BJ (cell line): ENCODE results near the gene SLITRK2. TPM values are rescaled to one million over a fixed set of nuclear protein-coding genes. Genes with fewer than 3 reads are reported as not detected.

Experiments used
- CTCF ChIA-PET: fragments of 350-600 bp; formaldehyde crosslinking; extraction: SDS; loops from one replicate; lab custom pipeline; 2021; ENCODE audit warnings: antibody characterized with exemption, inconsistent platforms; lab: Yijun Ruan, JAX
- POLR2A ChIA-PET: fragments of 300-600 bp; sonication (Branson Sonifier 250); formaldehyde crosslinking; extraction: SDS; loops from one replicate; lab custom pipeline; 2021; ENCODE audit warnings: antibody characterized with exemption; lab: Charles Lee
- DNase-seq: peaks from one replicate; pipeline ENCODE4 v3.0.0-alpha.2; 2011; ENCODE audit warnings: low read depth
- H3K27me3 ChIP-seq: 2 replicates; pipeline ENCODE4 v1.6.0; 2011; ENCODE audit warnings: low read length; ENCODE audit not compliant: control insufficient read depth, insufficient read depth
- H3K36me3 ChIP-seq: 2 replicates; pipeline ENCODE4 v1.5.1; 2011; ENCODE audit warnings: low read length; ENCODE audit not compliant: control insufficient read depth, insufficient read depth
- H3K4me3 ChIP-seq: 2 replicates; pipeline ENCODE4 v1.5.1; 2011; ENCODE audit warnings: low read depth, mild to moderate bottlenecking, control low read depth, low read length
- polyA plus RNA-seq: library from polyadenylated mRNA; depleted of rRNA; stranded (reverse); fragments of >200 nt; gene quantifications from 2 replicates; pipeline ENCODE4 v1.2.3, GENCODE V29; 2011
- TF ChIP-seq, protein P1 (sequence below): IDR thresholded peaks from 2 replicates; pipeline ENCODE4 v1.5.1; 2011; ENCODE audit warnings: low read depth, mild to moderate bottlenecking, control low read depth, inconsistent platforms, low read length, moderate library complexity; ENCODE audit not compliant: insufficient read depth

SLITRK2 gene
- polyA plus RNA-seq, 1 experiment: not detected

DNA sequence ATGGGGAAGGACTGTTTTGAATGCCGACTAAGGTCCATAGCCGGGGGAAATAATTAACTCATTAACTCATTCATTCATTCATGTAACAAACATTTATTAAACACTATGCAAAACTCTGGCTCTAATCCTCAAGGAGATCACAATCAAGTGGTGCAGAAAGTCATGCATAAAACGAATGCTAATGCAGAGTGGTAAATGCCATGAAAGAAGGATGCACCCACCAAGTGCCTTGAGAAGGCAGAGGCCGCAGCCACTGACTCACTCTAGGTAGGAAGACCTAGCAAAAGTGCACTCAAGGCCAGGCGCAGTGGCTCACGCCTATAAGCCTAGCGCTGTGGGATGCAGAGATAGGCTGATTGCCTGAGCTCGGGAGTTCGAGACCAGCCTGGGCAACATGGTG, 22.9 kb downstream of the SLITRK2 start:
- H3K36me3 ChIP-seq: no peaks in the 10 kb centered on the region
- CTCF ChIA-PET: no interaction called here
- TF ChIP-seq, protein P1, sequence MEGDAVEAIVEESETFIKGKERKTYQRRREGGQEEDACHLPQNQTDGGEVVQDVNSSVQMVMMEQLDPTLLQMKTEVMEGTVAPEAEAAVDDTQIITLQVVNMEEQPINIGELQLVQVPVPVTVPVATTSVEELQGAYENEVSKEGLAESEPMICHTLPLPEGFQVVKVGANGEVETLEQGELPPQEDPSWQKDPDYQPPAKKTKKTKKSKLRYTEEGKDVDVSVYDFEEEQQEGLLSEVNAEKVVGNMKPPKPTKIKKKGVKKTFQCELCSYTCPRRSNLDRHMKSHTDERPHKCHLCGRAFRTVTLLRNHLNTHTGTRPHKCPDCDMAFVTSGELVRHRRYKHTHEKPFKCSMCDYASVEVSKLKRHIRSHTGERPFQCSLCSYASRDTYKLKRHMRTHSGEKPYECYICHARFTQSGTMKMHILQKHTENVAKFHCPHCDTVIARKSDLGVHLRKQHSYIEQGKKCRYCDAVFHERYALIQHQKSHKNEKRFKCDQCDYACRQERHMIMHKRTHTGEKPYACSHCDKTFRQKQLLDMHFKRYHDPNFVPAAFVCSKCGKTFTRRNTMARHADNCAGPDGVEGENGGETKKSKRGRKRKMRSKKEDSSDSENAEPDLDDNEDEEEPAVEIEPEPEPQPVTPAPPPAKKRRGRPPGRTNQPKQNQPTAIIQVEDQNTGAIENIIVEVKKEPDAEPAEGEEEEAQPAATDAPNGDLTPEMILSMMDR: no peak
- no peak overlapping the region for H3K4me3 ChIP-seq
- DNase-seq: no peak
- POLR2A ChIA-PET: no interaction called here
- H3K27me3 ChIP-seq: no peaks in the 10 kb centered on the region

DNA sequence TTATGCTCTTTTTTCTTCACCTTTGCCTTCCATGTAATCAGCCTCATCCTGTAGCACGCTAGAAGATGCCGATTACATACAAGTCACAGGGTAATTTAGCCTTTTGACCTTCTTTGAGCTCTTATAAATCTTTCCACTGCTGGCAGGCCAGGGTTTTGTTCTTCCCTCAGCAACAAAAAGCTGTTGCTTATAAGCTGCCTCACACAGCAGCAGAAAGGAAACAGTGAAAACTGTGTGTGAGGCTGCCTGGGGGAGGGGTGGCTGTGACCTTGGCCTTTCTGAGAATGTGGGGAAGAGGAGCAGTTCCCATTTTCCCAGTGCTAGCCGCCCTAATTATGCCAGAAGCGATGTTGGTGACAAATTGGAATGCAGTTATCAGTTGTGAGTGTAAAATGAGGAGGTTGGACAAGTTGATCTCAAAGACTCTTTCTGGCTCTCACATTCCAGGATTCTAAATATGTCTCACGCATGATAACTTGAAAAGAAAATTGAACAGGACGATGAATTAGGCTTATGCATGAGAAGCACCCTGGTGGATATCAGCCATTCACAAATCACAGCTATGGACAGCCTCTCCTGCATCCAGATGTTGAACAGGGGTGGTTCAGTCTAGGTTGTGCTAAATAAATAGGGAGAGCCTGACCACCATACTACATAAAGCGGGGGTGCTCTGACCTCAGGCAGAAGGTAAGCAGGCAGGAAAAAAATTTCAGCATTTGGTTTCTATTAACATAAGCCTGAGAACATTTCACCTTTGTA, 25.7 kb downstream of the SLITRK2 start:
- TF ChIP-seq, protein P1: no peak
- H3K27me3 ChIP-seq: no peaks in the 10 kb centered on the region
- no peaks in the 10 kb centered on the region for H3K36me3 ChIP-seq
- POLR2A ChIA-PET: no interaction called here
- no peak for DNase-seq
- no peak overlapping the region for H3K4me3 ChIP-seq
- CTCF ChIA-PET: no interaction called here

GRCh38 chrX:145844886-145845285, 27.3 kb downstream of the SLITRK2 start:
- Histone ChIP-seq H3K36me3 (no peaks in the 10 kb centered on the region), H3K4me3 (no peak overlapping the region), H3K27me3 (no peaks in the 10 kb centered on the region)
- CTCF ChIA-PET: no interaction called here
- POLR2A ChIA-PET: no interaction called here
- TF ChIP-seq, protein P1: no peak
- no peak for DNase-seq

DNA sequence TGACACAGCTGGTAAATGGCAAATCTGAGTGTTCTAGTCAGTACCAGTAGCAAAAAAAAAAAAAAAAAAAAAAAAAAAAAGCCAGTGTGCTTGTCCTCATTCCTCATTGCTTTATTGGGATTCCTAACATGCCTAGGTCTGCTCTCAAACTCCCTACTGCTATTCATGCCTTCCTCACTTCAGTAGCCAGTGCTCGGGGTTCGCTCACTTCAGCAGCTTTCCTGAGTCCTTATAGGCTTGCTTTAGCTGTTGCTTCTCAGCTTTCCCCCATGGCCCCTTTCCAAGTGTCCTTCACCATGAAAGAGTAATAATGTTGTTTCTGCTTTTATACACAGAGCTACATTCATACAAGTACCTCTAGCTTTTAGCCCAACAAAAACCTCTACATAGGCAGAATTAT, 30.8 kb downstream of the SLITRK2 start:
- TF ChIP-seq, protein P1: no peak
- ChIA-PET CTCF (no interaction called here), POLR2A (no interaction called here)
- H3K4me3 ChIP-seq: no peak overlapping the region
- DNase-seq: no peak
- no peaks in the 10 kb centered on the region for H3K36me3 ChIP-seq
- H3K27me3 ChIP-seq: no peaks in the 10 kb centered on the region

- TF ChIP-seq, protein P1: no peak
- ChIA-PET CTCF (no interaction called here), POLR2A (no interaction called here)
- DNase-seq: no peak
- Histone ChIP-seq H3K4me3 (no peak overlapping the region), H3K36me3 (no peaks in the 10 kb centered on the region), H3K27me3 (no peaks in the 10 kb centered on the region)
Measured at GRCh38 chrX:145848857-145849256, 31.2 kb downstream of the SLITRK2 start.
